Keratinocyte (primary cell): Measurements from ENCODE around the gene BCAT1. TPM values are rescaled to one million over a fixed set of nuclear protein-coding genes. Genes with fewer than 3 reads are reported as not detected.

Source experiments
- DNase-seq: peaks from one replicate; pipeline ENCODE4 v3.0.0-alpha.2; 2011; ENCODE audit warnings: low read depth, missing footprints, low spot score
- FAIRE-seq: peaks from 2 replicates; lab custom pipeline; 2011; peaks lifted over from hg19 to GRCh38; lab: Jason Lieb, UNC
- H2AFZ ChIP-seq: 2 replicates; pipeline ENCODE4 v1.6.0; 2012; ENCODE audit warnings: low read length, control low read depth, inconsistent platforms; ENCODE audit not compliant: control insufficient read depth
- H3K27ac ChIP-seq: 2 replicates; pipeline ENCODE4 v1.5.1; 2011; ENCODE audit warnings: low read length; ENCODE audit not compliant: control insufficient read depth, insufficient read depth
- H3K27me3 ChIP-seq: 3 replicates; pipeline ENCODE4 v1.6.0; 2011; ENCODE audit warnings: low read length; ENCODE audit not compliant: control insufficient read depth, insufficient read depth; ENCODE audit errors: extremely low read depth
- H3K36me3 ChIP-seq, 2 experiments: 2 replicates in 1 of 2; 3 replicates in 1 of 2; pipeline ENCODE4 v1.5.1; 2011; ENCODE audit warnings: low read length in 2 of 2, mild to moderate bottlenecking in 1 of 2; ENCODE audit not compliant: control insufficient read depth in 2 of 2, insufficient read depth in 2 of 2; ENCODE audit errors: extremely low read depth in 1 of 2
- H3K4me1 ChIP-seq: 3 replicates; pipeline ENCODE4 v1.5.1; 2011; ENCODE audit warnings: low read length; ENCODE audit not compliant: control insufficient read depth, insufficient read depth; ENCODE audit errors: extremely low read depth
- H3K4me2 ChIP-seq: 3 replicates; pipeline ENCODE4 v1.6.0; 2011; ENCODE audit warnings: low read depth, low read length; ENCODE audit not compliant: control insufficient read depth, insufficient read depth; ENCODE audit errors: extremely low read depth
- H3K4me3 ChIP-seq, 3 experiments: fragments of 200-600 bp in 1 of 3; sonication (generic) in 1 of 3; 2 replicates in 2 of 3; 3 replicates in 1 of 3; pipeline ENCODE4 v1.5.1; 2011 to 2016; ENCODE audit warnings: low read length in 3 of 3, mild to moderate bottlenecking in 3 of 3, control low read depth in 2 of 3, inconsistent platforms in 1 of 3, low read depth in 1 of 3, mixed read lengths in 1 of 3, mixed run types in 1 of 3, moderate library complexity in 1 of 3; ENCODE audit not compliant: control insufficient read depth in 2 of 3, insufficient read depth in 2 of 3; ENCODE audit errors: extremely low read depth in 1 of 3
- H3K79me2 ChIP-seq: 2 replicates; pipeline ENCODE4 v1.6.0; 2012; ENCODE audit warnings: low read length; ENCODE audit not compliant: control insufficient read depth, insufficient read depth
- H3K9ac ChIP-seq: 3 replicates; pipeline ENCODE4 v1.6.0; 2011; ENCODE audit warnings: low read length; ENCODE audit not compliant: control insufficient read depth, insufficient read depth; ENCODE audit errors: extremely low read depth
- H3K9me1 ChIP-seq: 3 replicates; pipeline ENCODE4 v1.6.0; 2011; ENCODE audit warnings: low read length; ENCODE audit not compliant: control insufficient read depth, insufficient read depth; ENCODE audit errors: extremely low read depth
- H3K9me3 ChIP-seq: 2 replicates; pipeline ENCODE4 v1.5.1; 2012; ENCODE audit warnings: low read depth, low read length; ENCODE audit not compliant: control insufficient read depth
- H4K20me1 ChIP-seq: 3 replicates; pipeline ENCODE4 v1.6.0; 2011; ENCODE audit warnings: low read length; ENCODE audit not compliant: control insufficient read depth, insufficient read depth; ENCODE audit errors: extremely low read depth
- CTCF ChIP-seq, 3 experiments: IDR thresholded peaks in 1 of 3; conservative IDR thresholded peaks in 1 of 3; optimal IDR thresholded peaks in 1 of 3; 2 replicates in 2 of 3; 3 replicates in 1 of 3; pipeline versions ENCODE3 to v1.5.1; 2011; ENCODE audit warnings: low read length in 3 of 3, mild to moderate bottlenecking in 3 of 3, moderate library complexity in 2 of 3, control low read depth in 1 of 3, inconsistent platforms in 1 of 3; ENCODE audit not compliant: insufficient read depth in 2 of 3; ENCODE audit errors: extremely low read depth in 1 of 3
- EZH2 ChIP-seq: IDR thresholded peaks from one replicate; pipeline ENCODE4 v1.6.1; 2012; ENCODE audit warnings: inconsistent platforms, mild to moderate bottlenecking, low read length, moderate library complexity
- dilution Hi-C: fragments of 300-500 bp; cut with MboI; formaldehyde crosslinking; loops from one replicate; pipeline ENCODE4 v1.7.0; 2020; ENCODE audit warnings: low sequenced_read_pairs; ENCODE audit not compliant: extremely low pct_ligation_motif_present
- polyA plus RNA-seq, 5 experiments: library from polyadenylated mRNA; depleted of rRNA in 3 of 5; stranded (reverse) in 3 of 5; stranded (forward) in 1 of 5; unstranded in 1 of 5; fragments of >200 nt; gene quantifications; 1 replicate in 1 of 5; 2 replicates in 3 of 5; 3 replicates in 1 of 5; pipeline versions ENCODE4 v1.2.1 to v1.2.3, GENCODE V29; 2011 to 2012; ENCODE audit warnings: missing spikeins in 2 of 5, low read depth in 1 of 5, low replicate concordance in 1 of 5

Gene BCAT1
- polyA plus RNA-seq, 1 donor (not counting 4 experiments of a cell fraction or from before 2014, with no cell fraction given), result 6.5 TPM

- Histone ChIP-seq H3K36me3 (no peaks in the 10 kb centered on the region), H3K4me3 (no peak overlapping the region), H3K27me3 (no peaks in the 10 kb centered on the region), H3K9me3 (no peaks in the 10 kb centered on the region), H4K20me1 (no peaks in the 10 kb centered on the region), H3K4me2 (no peak overlapping the region), H3K9ac (no peak overlapping the region), H3K27ac (no peak overlapping the region), H2AFZ (no peak overlapping the region), H3K79me2 (no peaks in the 10 kb centered on the region), H3K9me1 (no peaks in the 10 kb centered on the region), H3K4me1 (peaks cover 6% of the 10 kb centered on the region)
- dilution Hi-C loops, result no loop called here
- FAIRE-seq, result no peak
- no peak for DNase-seq
- no peak for TF ChIP-seq CTCF (optimal IDR thresholded peaks at IDR 0.05 in 1 of 3, IDR thresholded peaks at IDR 0.05 in 1 of 3, conservative IDR thresholded peaks at IDR 0.05 in 1 of 3; ENCODE audit: extremely low read depth in 1 of 3, insufficient read depth in 2 of 3, low read length in 3 of 3)
- TF ChIP-seq EZH2, result no peak
These were observed 53.3 kb downstream of the BCAT1 start for GRCh38 chr12:24895612-24896011.

- TF ChIP-seq EZH2, result no peak
- no peak for TF ChIP-seq CTCF (optimal IDR thresholded peaks at IDR 0.05 in 1 of 3, IDR thresholded peaks at IDR 0.05 in 1 of 3, conservative IDR thresholded peaks at IDR 0.05 in 1 of 3; ENCODE audit: extremely low read depth in 1 of 3, insufficient read depth in 2 of 3, low read length in 3 of 3)
- Histone ChIP-seq H3K36me3 (no peaks in the 10 kb centered on the region), H3K9me3 (no peaks in the 10 kb centered on the region), H2AFZ (no peak overlapping the region), H3K4me1 (peaks cover 2% of the 10 kb centered on the region), H3K9me1 (no peaks in the 10 kb centered on the region), H4K20me1 (no peaks in the 10 kb centered on the region), H3K27me3 (no peaks in the 10 kb centered on the region), H3K4me2 (no peak overlapping the region), H3K4me3 (no peak overlapping the region), H3K9ac (no peak overlapping the region), H3K79me2 (no peaks in the 10 kb centered on the region), H3K27ac (no peak overlapping the region)
- DNase-seq, result no peak
- dilution Hi-C loops, result no loop called here
- FAIRE-seq, result no peak
These were observed 54.0 kb downstream of the BCAT1 start for GRCh38 chr12:24894879-24895278.
